PC-9 (cell line): ENCODE results near the gene EVPL. TPM values are rescaled to one million over a fixed set of nuclear protein-coding genes. Genes with fewer than 3 reads are reported as not detected.

Experiments used
- BruUV-seq: library from RNA; stranded (reverse); fragments of 400-500 nt; replicated peaks from 2 replicates; lab custom pipeline; 2021; lab: Mats Ljungman, UMichigan
- CTCF ChIA-PET: fragments of 300-600 bp; sonication (Branson Sonifier 250); formaldehyde crosslinking; loops from one replicate; lab custom pipeline; 2022; ENCODE audit warnings: antibody characterized with exemption; lab: Charles Lee
- POLR2A ChIA-PET: fragments of 300-600 bp; sonication (Branson Sonifier 250); formaldehyde crosslinking; loops from one replicate; lab custom pipeline; 2022; ENCODE audit warnings: antibody characterized with exemption; ENCODE audit not compliant: unreplicated experiment; lab: Charles Lee
- DNase-seq, 2 experiments: peaks; one replicate each; pipeline versions ENCODE4 v3.0.0 to v3.0.0-alpha.2; 2015 to 2022; ENCODE audit warnings: mixed read lengths in 1 of 2
- H2AFZ ChIP-seq: fragments of 200-600 bp; sonication (generic); 2 replicates; pipeline ENCODE4 v1.8.1; 2017; ENCODE audit warnings: antibody characterized with exemption
- H3F3A ChIP-seq: fragments of 200-600 bp; sonication (generic); 2 replicates; pipeline ENCODE4 v1.8.1; 2017; ENCODE audit warnings: antibody characterized with exemption, mild to moderate bottlenecking, low read depth; ENCODE audit not compliant: insufficient read depth
- H3K27ac ChIP-seq: fragments of 200-600 bp; sonication (generic); 2 replicates; pipeline ENCODE4 v1.6.1; 2016; ENCODE audit warnings: mixed run types
- H3K27me3 ChIP-seq: fragments of 200-600 bp; sonication (generic); 2 replicates; pipeline ENCODE4 v1.6.1; 2016; ENCODE audit warnings: low read depth, mixed run types; ENCODE audit not compliant: insufficient read depth
- H3K36me3 ChIP-seq: fragments of 200-600 bp; sonication (generic); 2 replicates; pipeline ENCODE4 v1.6.1; 2016; ENCODE audit warnings: low read depth, mixed run types
- H3K4me1 ChIP-seq: fragments of 200-600 bp; sonication (generic); replicated peaks from 2 replicates; pipeline ENCODE4 v1.6.1; 2016; ENCODE audit warnings: mixed run types; ENCODE audit not compliant: insufficient read depth
- H3K4me2 ChIP-seq: fragments of 200-600 bp; sonication (generic); 2 replicates; pipeline ENCODE4 v1.6.1; 2017; ENCODE audit warnings: mixed run types
- H3K4me3 ChIP-seq: fragments of 200-600 bp; sonication (generic); 2 replicates; pipeline ENCODE4 v1.6.1; 2016; ENCODE audit warnings: mixed run types
- H3K79me2 ChIP-seq: fragments of 200-600 bp; sonication (generic); 2 replicates; pipeline ENCODE4 v1.6.1; 2017; ENCODE audit warnings: low read depth, mixed run types
- H3K9me2 ChIP-seq: fragments of 200-600 bp; sonication (generic); 2 replicates; pipeline ENCODE4 v1.8.1; 2017; ENCODE audit warnings: mild to moderate bottlenecking; ENCODE audit not compliant: insufficient read depth
- H3K9me3 ChIP-seq: fragments of 200-600 bp; sonication (generic); 2 replicates; pipeline ENCODE4 v1.8.1; 2016; ENCODE audit warnings: low read depth; ENCODE audit not compliant: insufficient read depth
- H4K20me1 ChIP-seq: fragments of 200-600 bp; sonication (generic); 2 replicates; pipeline ENCODE4 v1.8.1; 2017; ENCODE audit not compliant: insufficient read depth
- CTCF ChIP-seq: fragments of 200-600 bp; sonication (generic); conservative IDR thresholded peaks from 2 replicates; pipeline ENCODE4 v1.6.1; 2017; ENCODE audit warnings: mixed run types, antibody characterized with exemption, mild to moderate bottlenecking, moderate library complexity
- EZH2 ChIP-seq: fragments of 200-600 bp; sonication (generic); IDR thresholded peaks from 2 replicates; pipeline ENCODE4 v1.8.0; 2017; ENCODE audit warnings: antibody characterized with exemption, low read depth
- intact Hi-C: fragments of 100-400 bp; cut with micrococcal nuclease; formaldehyde crosslinking; loops from one replicate; pipeline ENCODE4 v1.10.0; 2022; ENCODE audit not compliant: unreplicated experiment
- total RNA-seq: library from RNA; stranded (reverse); gene quantifications from 2 replicates; pipeline ENCODE4 v1.2.3, GENCODE V29; 2021

The EVPL gene
- total RNA-seq, 1 experiment from 2014 or later, result 60.8 TPM

- no TSS peak for BruUV-seq
- DNase-seq, result peak in 1 of 2 experiments; percentile 52
- Histone ChIP-seq H3K9me3 (no peaks in the 10 kb centered on the region), H4K20me1 (no peaks in the 10 kb centered on the region), H3K9me2 (no peaks in the 10 kb centered on the region), H2AFZ (no peak overlapping the region), H3K4me1 (peaks cover 51% of the 10 kb centered on the region), H3K36me3 (no peaks in the 10 kb centered on the region), H3K27ac (no peak overlapping the region), H3K4me2 (no peak overlapping the region), H3F3A (peaks cover 55% of the 10 kb centered on the region), H3K4me3 (no peak overlapping the region), H3K79me2 (no peaks in the 10 kb centered on the region), H3K27me3 (no peaks in the 10 kb centered on the region)
- POLR2A ChIA-PET, result interaction anchor here (0.5 to 0.6 kb wide), 3 partner anchors 18 to 220 kb away, joined by 3 read pairs; partner anchors contain the start of gene EXOC7
- TF ChIP-seq EZH2 (no peak), CTCF (peak; percentile 88)
- intact Hi-C loops, result loop anchor here (10.0 kb wide), 1 partner anchor 225 kb away; a partner anchor contains a TSS
- CTCF ChIA-PET, result interaction anchor here (0.6 kb wide), 1 partner anchor 67 kb away, joined by 13 read pairs; no protein-coding TSS in a partner anchor
These were observed 26.9 kb downstream of the EVPL start for GRCh38 chr17:76000016-76000754.

GRCh38 chr17:75998327-75998795 is 28.7 kb downstream of the EVPL start:
- H3K4me2 ChIP-seq, result peak overlapping the region; percentile 94

More at GRCh38 chr17:75998327-75998795, 28.7 kb downstream of the EVPL start:
- Histone ChIP-seq H3K4me3 (no peak overlapping the region), H3K27me3 (no peaks in the 10 kb centered on the region), H3K9me3 (no peaks in the 10 kb centered on the region), H3K79me2 (no peaks in the 10 kb centered on the region), H3F3A (peaks cover 67% of the 10 kb centered on the region), H2AFZ (no peak overlapping the region), H3K9me2 (no peaks in the 10 kb centered on the region), H3K4me1 (peaks cover 63% of the 10 kb centered on the region), H3K36me3 (no peaks in the 10 kb centered on the region), H4K20me1 (no peaks in the 10 kb centered on the region), H3K27ac (peak overlapping the region; percentile 92)
- peak; percentile 64 to 92 for DNase-seq
- CTCF ChIA-PET, result interaction anchor here (0.5 to 0.8 kb wide), 5 partner anchors 11 to 366 kb away, joined by 3 to 18 read pairs (median 3); no protein-coding TSS in a partner anchor
- intact Hi-C loops, result loop anchor here (1.0 kb wide), 1 partner anchor 15 kb away; no protein-coding TSS in a partner anchor
- TF ChIP-seq CTCF (no peak), EZH2 (no peak)
- POLR2A ChIA-PET, result interaction anchor here (0.6 to 0.7 kb wide), 3 partner anchors 56 to 277 kb away, joined by 3 to 4 read pairs (median 3); no protein-coding TSS in a partner anchor
- BruUV-seq, result no TSS peak
